SJSA1 (cell line): ENCODE results near the gene PIGN. TPM values are rescaled to one million over a fixed set of nuclear protein-coding genes. Genes with fewer than 3 reads are reported as not detected.

Source experiments
- DNase-seq, 2 experiments: peaks; one replicate each; pipeline ENCODE4 v3.0.0-alpha.2; 2015 to 2020; ENCODE audit warnings: low spot score in 2 of 2, low read depth in 1 of 2
- H3K27ac ChIP-seq: fragments of 250-450 bp; sonication (Bioruptor Pico); 2 replicates; pipeline ENCODE4 v1.5.1; 2020; ENCODE audit warnings: mild to moderate bottlenecking, moderate library complexity
- H3K27me3 ChIP-seq: fragments of 250-450 bp; sonication (Bioruptor Pico); replicated peaks from 2 replicates; pipeline ENCODE4 v1.5.1; 2020; ENCODE audit warnings: mild to moderate bottlenecking, moderate library complexity
- H3K36me3 ChIP-seq: fragments of 250-450 bp; sonication (Bioruptor Pico); 2 replicates; pipeline ENCODE4 v1.5.1; 2020; ENCODE audit warnings: mild to moderate bottlenecking
- H3K4me1 ChIP-seq: fragments of 250-450 bp; sonication (Bioruptor Pico); replicated peaks from 2 replicates; pipeline ENCODE4 v1.6.1; 2021; ENCODE audit warnings: mild to moderate bottlenecking
- H3K4me3 ChIP-seq: fragments of 250-450 bp; sonication (Bioruptor Pico); 2 replicates; pipeline ENCODE4 v1.5.1; 2020; ENCODE audit warnings: mild to moderate bottlenecking
- H3K9me3 ChIP-seq: fragments of 250-450 bp; sonication (Bioruptor Pico); replicated peaks from 2 replicates; pipeline ENCODE4 v1.5.1; 2020; ENCODE audit warnings: mild to moderate bottlenecking
- total RNA-seq: library from RNA; depleted of rRNA; stranded (reverse); fragments of >200 nt; shearing (Covaris generic); gene quantifications from 2 replicates; pipeline ENCODE4 v1.2.3, GENCODE V29; 2014

PIGN gene
- total RNA-seq, 1 experiment from 2014 or later: 36.4 TPM

GRCh38 chr18:62023536-62023935 lies 163.3 kb downstream of the PIGN start:
- Histone ChIP-seq H3K27me3 (no peaks in the 10 kb centered on the region), H3K9me3 (no peaks in the 10 kb centered on the region; the same call in 1 of the 2 replicates), H3K4me3 (no peak overlapping the region)

GRCh38 chr18:62018759-62019041 lies 168.2 kb downstream of the PIGN start:
- peak in 1 of 2 experiments; percentile 17 for DNase-seq

More at GRCh38 chr18:62023536-62023935, 163.3 kb downstream of the PIGN start:
- peaks cover 10% of the 10 kb centered on the region for H3K4me1 ChIP-seq
- DNase-seq: no peak
- no peaks in the 10 kb centered on the region for H3K36me3 ChIP-seq
- no peak overlapping the region for H3K27ac ChIP-seq

GRCh38 chr18:62018034-62018758 lies 168.7 kb downstream of the PIGN start:
- Histone ChIP-seq H3K4me1 (peaks cover 14% of the 10 kb centered on the region), H3K4me3 (no peak overlapping the region), H3K9me3 (no peaks in the 10 kb centered on the region), H3K27ac (peak overlapping the region; percentile 18), H3K36me3 (no peaks in the 10 kb centered on the region), H3K27me3 (no peaks in the 10 kb centered on the region)
- peak; percentile 44 to 55 for DNase-seq

More at GRCh38 chr18:62018759-62019041, 168.2 kb downstream of the PIGN start:
- Histone ChIP-seq H3K4me3 (no peak overlapping the region), H3K27me3 (no peaks in the 10 kb centered on the region), H3K4me1 (peaks cover 14% of the 10 kb centered on the region), H3K9me3 (no peaks in the 10 kb centered on the region; the same call in 1 of the 2 replicates), H3K36me3 (no peaks in the 10 kb centered on the region), H3K27ac (no peak overlapping the region)

GRCh38 chr18:62017618-62018017 lies 169.2 kb downstream of the PIGN start:
- Histone ChIP-seq H3K36me3 (no peaks in the 10 kb centered on the region), H3K27ac (peak overlapping the region; percentile 18), H3K9me3 (no peaks in the 10 kb centered on the region)

GRCh38 chr18:62011416-62011815 lies 175.4 kb downstream of the PIGN start:
- no peaks in the 10 kb centered on the region for H3K9me3 ChIP-seq
- no peaks in the 10 kb centered on the region for H3K27me3 ChIP-seq
- no peaks in the 10 kb centered on the region for H3K36me3 ChIP-seq
- no peak overlapping the region for H3K4me3 ChIP-seq
- no peak for DNase-seq
- H3K4me1 ChIP-seq: peaks cover 6% of the 10 kb centered on the region; the same call in 1 of the 2 replicates
- H3K27ac ChIP-seq: no peak overlapping the region

More at GRCh38 chr18:62017618-62018017, 169.2 kb downstream of the PIGN start:
- H3K27me3 ChIP-seq: no peaks in the 10 kb centered on the region
- H3K4me1 ChIP-seq: peaks cover 14% of the 10 kb centered on the region
- no peak for DNase-seq
- H3K4me3 ChIP-seq: no peak overlapping the region

GRCh38 chr18:62009521-62009920 lies 177.3 kb downstream of the PIGN start:
- Histone ChIP-seq H3K36me3 (no peaks in the 10 kb centered on the region), H3K4me1 (peaks cover 6% of the 10 kb centered on the region; the same call in 1 of the 2 replicates), H3K9me3 (no peaks in the 10 kb centered on the region), H3K4me3 (no peak overlapping the region), H3K27ac (no peak overlapping the region), H3K27me3 (no peaks in the 10 kb centered on the region)
- no peak for DNase-seq

GRCh38 chr18:62001396-62001795 lies 185.5 kb downstream of the PIGN start:
- Histone ChIP-seq H3K27me3 (no peaks in the 10 kb centered on the region), H3K4me1 (peaks cover 23% of the 10 kb centered on the region), H3K27ac (no peak overlapping the region), H3K4me3 (no peak overlapping the region), H3K36me3 (no peaks in the 10 kb centered on the region), H3K9me3 (peaks cover 16% of the 10 kb centered on the region)
- no peak for DNase-seq

DNA sequence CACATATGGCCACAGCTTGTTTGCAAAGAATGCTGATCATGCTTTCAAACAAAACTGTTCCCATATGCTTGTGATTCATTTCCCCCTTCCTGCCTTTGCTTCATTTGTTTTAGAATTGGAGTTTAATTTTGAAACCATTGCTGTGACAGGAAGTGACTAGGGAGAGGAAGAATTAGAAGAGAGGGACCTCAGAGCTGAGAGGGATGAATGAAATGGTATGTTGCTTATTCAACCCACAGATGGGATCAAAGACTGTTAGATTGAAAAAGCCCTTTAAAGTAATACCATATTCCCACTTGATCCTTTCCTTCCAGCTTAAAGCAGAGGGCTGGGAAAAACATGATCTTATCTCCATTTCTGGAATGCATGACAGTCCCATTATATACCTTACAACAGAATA lies 187.9 kb downstream of the PIGN start:
- Histone ChIP-seq H3K4me1 (peaks cover 24% of the 10 kb centered on the region), H3K27me3 (no peaks in the 10 kb centered on the region), H3K4me3 (no peak overlapping the region), H3K9me3 (peaks cover 16% of the 10 kb centered on the region), H3K36me3 (no peaks in the 10 kb centered on the region), H3K27ac (peak overlapping the region; percentile 67)
- peak in 1 of 2 experiments; percentile 87 for DNase-seq

DNA sequence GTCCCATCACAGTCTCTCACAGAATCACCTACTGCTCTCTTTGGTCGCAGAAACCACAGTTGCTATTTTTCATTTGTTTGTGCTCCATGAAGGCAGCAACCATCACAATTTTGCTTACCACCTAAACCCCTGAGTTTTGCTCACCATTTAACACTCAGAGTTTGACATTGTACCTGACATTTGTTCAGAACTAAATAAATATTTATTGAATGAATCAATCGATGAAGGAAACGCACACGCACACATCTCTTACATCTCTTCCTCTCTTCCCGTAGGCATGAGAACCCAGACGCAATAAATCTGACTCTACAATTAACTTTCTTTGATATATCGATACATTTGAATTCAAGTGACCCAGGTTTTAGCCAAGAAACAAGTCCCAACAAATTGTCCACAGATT lies 188.5 kb downstream of the PIGN start:
- Histone ChIP-seq H3K9me3 (peaks cover 16% of the 10 kb centered on the region), H3K36me3 (no peaks in the 10 kb centered on the region), H3K27me3 (no peaks in the 10 kb centered on the region), H3K27ac (peak overlapping the region; percentile 67), H3K4me3 (no peak overlapping the region), H3K4me1 (peaks cover 31% of the 10 kb centered on the region)
- DNase-seq: no peak

GRCh38 chr18:61995618-61996017 lies 191.2 kb downstream of the PIGN start:
- peaks cover 58% of the 10 kb centered on the region for H3K4me1 ChIP-seq

DNA sequence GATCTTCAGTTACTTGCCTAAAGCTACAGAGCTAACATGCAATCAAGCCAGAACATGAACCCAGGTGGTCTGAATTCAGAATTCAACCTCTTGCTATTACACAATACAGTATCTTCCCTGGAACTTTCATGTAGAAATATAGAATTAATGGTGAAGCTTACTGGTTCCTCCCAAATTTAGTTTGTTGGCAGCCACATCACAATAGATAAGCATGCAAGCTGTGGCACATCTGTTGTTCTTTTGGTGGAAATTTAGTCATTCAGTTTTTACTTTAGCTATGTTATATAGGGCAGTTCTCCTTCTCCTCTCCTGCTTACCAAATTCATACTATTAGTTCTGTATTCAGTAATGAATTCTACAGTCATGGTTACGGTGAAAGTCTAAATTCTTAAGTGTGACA lies 193.0 kb downstream of the PIGN start:
- DNase-seq: no peak
- no peaks in the 10 kb centered on the region for H3K27me3 ChIP-seq
- H3K4me1 ChIP-seq: peaks cover 45% of the 10 kb centered on the region
- H3K9me3 ChIP-seq: no peaks in the 10 kb centered on the region
- H3K27ac ChIP-seq: peak overlapping the region; percentile 95
- no peak overlapping the region for H3K4me3 ChIP-seq
- H3K36me3 ChIP-seq: no peaks in the 10 kb centered on the region

More at GRCh38 chr18:61995618-61996017, 191.2 kb downstream of the PIGN start:
- Histone ChIP-seq H3K27ac (no peak overlapping the region), H3K36me3 (no peaks in the 10 kb centered on the region), H3K9me3 (peaks cover 9% of the 10 kb centered on the region; the same call in 1 of the 2 replicates), H3K27me3 (no peaks in the 10 kb centered on the region), H3K4me3 (no peak overlapping the region)
- DNase-seq: no peak

GRCh38 chr18:61992923-61993322 lies 193.9 kb downstream of the PIGN start:
- no peak overlapping the region for H3K4me3 ChIP-seq
- DNase-seq: peak in 1 of 2 experiments; percentile 39
- H3K36me3 ChIP-seq: no peaks in the 10 kb centered on the region
- peak overlapping the region; percentile 95 for H3K27ac ChIP-seq
- H3K4me1 ChIP-seq: peaks cover 36% of the 10 kb centered on the region
- H3K9me3 ChIP-seq: no peaks in the 10 kb centered on the region
- H3K27me3 ChIP-seq: no peaks in the 10 kb centered on the region

- H3K4me3 ChIP-seq: no peak overlapping the region
- no peaks in the 10 kb centered on the region for H3K27me3 ChIP-seq
- H3K36me3 ChIP-seq: no peaks in the 10 kb centered on the region
- peak overlapping the region; percentile 95 for H3K27ac ChIP-seq
- peak; percentile 52 to 92 for DNase-seq
- H3K4me1 ChIP-seq: peaks cover 35% of the 10 kb centered on the region
- no peaks in the 10 kb centered on the region for H3K9me3 ChIP-seq
These were observed 194.6 kb downstream of the PIGN start for GRCh38 chr18:61992285-61992684.

GRCh38 chr18:61991836-61992235 lies 195.0 kb downstream of the PIGN start:
- no peaks in the 10 kb centered on the region for H3K27me3 ChIP-seq
- no peaks in the 10 kb centered on the region for H3K36me3 ChIP-seq
- no peak overlapping the region for H3K4me3 ChIP-seq
- peak overlapping the region; percentile 95 for H3K27ac ChIP-seq
- no peak for DNase-seq
- H3K9me3 ChIP-seq: no peaks in the 10 kb centered on the region
- peaks cover 35% of the 10 kb centered on the region for H3K4me1 ChIP-seq
